ENCODE results near the gene MTMR2. TPM values are rescaled to one million over a fixed set of nuclear protein-coding genes. Genes with fewer than 3 reads are reported as not detected.

The MTMR2 gene
- total RNA-seq, 4 donors from 2014 or later: 4.0 to 5.3 (median 4.5) TPM

DNA sequence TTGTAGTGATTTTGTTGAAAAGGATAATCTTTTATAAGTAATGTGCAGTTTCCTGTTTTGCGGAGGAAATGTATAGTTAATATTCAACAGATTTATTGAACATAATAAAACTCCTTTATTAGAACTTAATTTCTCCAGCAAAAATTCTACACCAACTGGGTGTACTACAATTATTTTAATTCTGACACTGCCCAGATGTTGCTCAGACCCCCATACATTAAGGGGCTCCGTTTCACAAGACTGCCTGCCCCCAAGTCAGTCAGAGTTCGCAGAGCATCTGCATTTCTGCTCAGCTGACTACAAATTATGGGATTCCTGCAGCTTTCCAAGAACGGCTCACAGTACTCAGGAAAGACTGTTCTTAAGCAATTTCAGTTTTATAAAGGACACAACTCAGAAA is 127.4 kb downstream of the MTMR2 start:
- intact Hi-C loops (cut with DNase I; ENCODE audit: low total_unique reads): no loop called here
- DNase-seq: no peak

DNA sequence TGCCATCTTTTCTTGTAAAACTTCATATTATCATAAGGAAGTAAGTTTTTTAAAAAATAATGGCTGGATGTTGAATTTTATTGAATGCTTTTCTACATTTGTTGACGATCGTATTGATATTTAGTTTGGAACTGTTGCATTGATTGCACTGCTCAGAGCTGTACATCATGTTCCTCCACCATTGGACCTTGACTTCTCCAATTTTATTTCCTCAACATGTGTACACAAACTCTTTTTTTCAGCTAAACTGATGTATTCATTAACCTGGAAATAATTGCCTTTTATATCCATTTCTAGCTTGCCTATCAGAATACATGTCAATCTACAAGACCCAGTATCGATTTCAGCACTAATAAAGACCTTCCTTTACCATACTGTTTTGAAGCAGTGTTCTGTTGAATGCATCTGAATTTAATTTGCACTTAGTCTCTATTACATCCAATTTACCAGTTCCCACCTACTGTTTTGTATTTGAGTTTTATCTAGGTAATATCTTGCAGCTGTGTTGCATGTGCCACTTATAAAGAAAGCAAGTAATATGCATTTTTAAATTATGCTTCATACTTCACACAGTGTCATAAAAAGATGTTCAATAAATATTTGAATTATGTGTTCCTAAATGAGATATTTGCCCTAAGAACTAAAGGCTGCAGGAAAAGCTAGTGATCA is 128.1 kb downstream of the MTMR2 start:
- peaks cover 0 to 10% of the 10 kb centered on the region in 2 donors for H3K36me3 ChIP-seq
- DNase-seq (no peak), ATAC-seq (no peak)
- in situ Hi-C loops (cut with MboI; ENCODE audit: low sequenced_read_pairs in 4 of 4) (loop anchor here in 2 of 4 donors (25.0 kb wide), 1 partner anchor 1308 kb away; the partner anchor contains the start of genes ANKRD49 (in 2 of the 2) and MRE11 (in 2 of the 2)), intact Hi-C loops (cut with DNase I; ENCODE audit: low total_unique reads) (no loop called here)
- no peak for TF ChIP-seq POLR2A (IDR thresholded peaks at IDR 0.05)
- TF ChIP-seq, protein P1, sequence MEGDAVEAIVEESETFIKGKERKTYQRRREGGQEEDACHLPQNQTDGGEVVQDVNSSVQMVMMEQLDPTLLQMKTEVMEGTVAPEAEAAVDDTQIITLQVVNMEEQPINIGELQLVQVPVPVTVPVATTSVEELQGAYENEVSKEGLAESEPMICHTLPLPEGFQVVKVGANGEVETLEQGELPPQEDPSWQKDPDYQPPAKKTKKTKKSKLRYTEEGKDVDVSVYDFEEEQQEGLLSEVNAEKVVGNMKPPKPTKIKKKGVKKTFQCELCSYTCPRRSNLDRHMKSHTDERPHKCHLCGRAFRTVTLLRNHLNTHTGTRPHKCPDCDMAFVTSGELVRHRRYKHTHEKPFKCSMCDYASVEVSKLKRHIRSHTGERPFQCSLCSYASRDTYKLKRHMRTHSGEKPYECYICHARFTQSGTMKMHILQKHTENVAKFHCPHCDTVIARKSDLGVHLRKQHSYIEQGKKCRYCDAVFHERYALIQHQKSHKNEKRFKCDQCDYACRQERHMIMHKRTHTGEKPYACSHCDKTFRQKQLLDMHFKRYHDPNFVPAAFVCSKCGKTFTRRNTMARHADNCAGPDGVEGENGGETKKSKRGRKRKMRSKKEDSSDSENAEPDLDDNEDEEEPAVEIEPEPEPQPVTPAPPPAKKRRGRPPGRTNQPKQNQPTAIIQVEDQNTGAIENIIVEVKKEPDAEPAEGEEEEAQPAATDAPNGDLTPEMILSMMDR (IDR thresholded peaks at IDR 0.05 in 4 of 5, conservative IDR thresholded peaks at IDR 0.05 in 1 of 5): no peak
- H3K27ac ChIP-seq: no peak overlapping the region
- no peaks in the 10 kb centered on the region for H3K27me3 ChIP-seq
- H3K9me3 ChIP-seq: no peaks in the 10 kb centered on the region
- peaks cover 8 to 15% of the 10 kb centered on the region in 2 donors for H3K4me1 ChIP-seq
- no peak overlapping the region for H3K4me3 ChIP-seq

More for the DNA sequence above, 127.4 kb downstream of the MTMR2 start:
- Histone ChIP-seq H3K9me3 (no peaks in the 10 kb centered on the region), H3K27ac (no peak overlapping the region), H3K36me3 (peaks cover 0 to 10% of the 10 kb centered on the region in 2 donors), H3K4me3 (no peak overlapping the region), H3K27me3 (no peaks in the 10 kb centered on the region), H3K4me1 (peaks cover 4 to 9% of the 10 kb centered on the region in 2 donors)
- no peak for ATAC-seq
- no peak for TF ChIP-seq POLR2A (IDR thresholded peaks at IDR 0.05)
- TF ChIP-seq, protein P1 (IDR thresholded peaks at IDR 0.05 in 4 of 5, conservative IDR thresholded peaks at IDR 0.05 in 1 of 5): no peak
- in situ Hi-C loops (cut with MboI; ENCODE audit: low sequenced_read_pairs in 4 of 4): loop anchor here in 2 of 4 donors (25.0 kb wide), 1 partner anchor 1309 kb away; the partner anchor contains the start of genes ANKRD49 (in 2 of the 2) and MRE11 (in 2 of the 2)

- intact Hi-C loops (cut with DNase I; ENCODE audit: low total_unique reads) (loop anchor here (5.0 kb wide), 1 partner anchor 128 kb away; the partner anchor contains the start of gene MTMR2), in situ Hi-C loops (cut with MboI; ENCODE audit: low sequenced_read_pairs in 4 of 4) (loop anchor here in 2 of 4 donors (25.0 kb wide), 1 partner anchor 1307 kb away; the partner anchor contains the start of genes ANKRD49 (in 2 of the 2) and MRE11 (in 2 of the 2))
- no peak for TF ChIP-seq POLR2A (IDR thresholded peaks at IDR 0.05)
- TF ChIP-seq, protein P1 (IDR thresholded peaks at IDR 0.05 in 4 of 5, conservative IDR thresholded peaks at IDR 0.05 in 1 of 5): no peak
- Histone ChIP-seq H3K4me1 (peaks cover 8 to 15% of the 10 kb centered on the region in 2 donors), H3K27ac (no peak overlapping the region), H3K36me3 (no peaks in the 10 kb centered on the region), H3K9me3 (no peaks in the 10 kb centered on the region), H3K4me3 (no peak overlapping the region), H3K27me3 (no peaks in the 10 kb centered on the region)
- no peak for ATAC-seq
- DNase-seq: no peak
These were observed 129.8 kb downstream of the MTMR2 start for GRCh38 chr11:95794086-95794485.

- no peak for ATAC-seq
- Histone ChIP-seq H3K4me1 (peaks cover 16 to 25% of the 10 kb centered on the region in 2 donors), H3K36me3 (no peaks in the 10 kb centered on the region), H3K27me3 (no peaks in the 10 kb centered on the region), H3K27ac (no peak overlapping the region), H3K9me3 (no peaks in the 10 kb centered on the region), H3K4me3 (no peak overlapping the region)
- TF ChIP-seq POLR2A (IDR thresholded peaks at IDR 0.05): no peak
- TF ChIP-seq, protein P1 (IDR thresholded peaks at IDR 0.05 in 4 of 5, conservative IDR thresholded peaks at IDR 0.05 in 1 of 5): no peak
- DNase-seq: no peak
- intact Hi-C loops (cut with DNase I; ENCODE audit: low total_unique reads) (loop anchor here (5.0 kb wide), 1 partner anchor 129 kb away; the partner anchor contains the start of gene MTMR2), in situ Hi-C loops (cut with MboI; ENCODE audit: low sequenced_read_pairs in 4 of 4) (loop anchor here in 2 of 4 donors (25.0 kb wide), 1 partner anchor 1306 kb away; the partner anchor contains the start of genes ANKRD49 (in 2 of the 2) and MRE11 (in 2 of the 2))
These were observed 130.8 kb downstream of the MTMR2 start for GRCh38 chr11:95793116-95793515.
